CD4-positive, alpha-beta T cell treated with Interleukin-2 at 100 ng/mL for 4 hours (primary cell): ENCODE results near the gene OR2V1.
"Not testable (repeated sequence)": the region's sequence is repeated elsewhere in the genome, so short reads cannot be mapped to it uniquely, and the experiment has no call there.

Source experiments
- DNase-seq: peaks from one replicate; pipeline ENCODE4 v3.0.0-alpha.2; 2020; ENCODE audit warnings: low spot score

The OR2V1 gene

GRCh38 chr5:181101930-181102674 is 28.9 kb downstream of the OR2V1 start:
- DNase-seq = not testable (repeated sequence)

- DNase-seq = not testable (repeated sequence)
These were observed 29.8 kb downstream of the OR2V1 start for GRCh38 chr5:181101030-181101641.

- DNase-seq = no peak
These were observed 30.7 kb downstream of the OR2V1 start for GRCh38 chr5:181100121-181100875.

GRCh38 chr5:181099602-181100086 is 31.3 kb downstream of the OR2V1 start:
- no peak for DNase-seq

- DNase-seq = no peak
These were observed 32.0 kb downstream of the OR2V1 start for GRCh38 chr5:181098762-181099601.

GRCh38 chr5:181097759-181098491 is 33.0 kb downstream of the OR2V1 start:
- not testable (repeated sequence) for DNase-seq

- not testable (repeated sequence) for DNase-seq
These were observed 33.6 kb downstream of the OR2V1 start for GRCh38 chr5:181097383-181097753.

GRCh38 chr5:181096721-181097382 is 34.1 kb downstream of the OR2V1 start:
- DNase-seq = not testable (repeated sequence)

- DNase-seq = not testable (repeated sequence)
These were observed 35.8 kb downstream of the OR2V1 start for GRCh38 chr5:181095162-181095561.

- DNase-seq = no peak
These were observed 38.5 kb downstream of the OR2V1 start for GRCh38 chr5:181092428-181092827.

GRCh38 chr5:181088289-181088688 is 42.7 kb downstream of the OR2V1 start:
- DNase-seq = no peak

- DNase-seq = no peak
These were observed 43.7 kb downstream of the OR2V1 start for GRCh38 chr5:181087309-181087708.

GRCh38 chr5:181086884-181087205 is 44.1 kb downstream of the OR2V1 start:
- DNase-seq = no peak

- DNase-seq = no peak
These were observed 44.7 kb downstream of the OR2V1 start for GRCh38 chr5:181086026-181086883.

GRCh38 chr5:181084621-181085195 is 46.3 kb downstream of the OR2V1 start:
- no peak for DNase-seq

- no peak for DNase-seq
These were observed 49.0 kb downstream of the OR2V1 start for GRCh38 chr5:181081989-181082388.

GRCh38 chr5:181076920-181077319 is 54.0 kb downstream of the OR2V1 start:
- DNase-seq = no peak
